HG03108 (cell line): Measurements from ENCODE around the gene PPDPF.

Experiments
- ATAC-seq: cut with Tn5 transposase; IDR thresholded peaks from one replicate; pipeline ENCODE4 v1.9.1; 2021; ENCODE audit warnings: moderate library complexity; ENCODE audit not compliant: unreplicated experiment

PPDPF gene

DNA sequence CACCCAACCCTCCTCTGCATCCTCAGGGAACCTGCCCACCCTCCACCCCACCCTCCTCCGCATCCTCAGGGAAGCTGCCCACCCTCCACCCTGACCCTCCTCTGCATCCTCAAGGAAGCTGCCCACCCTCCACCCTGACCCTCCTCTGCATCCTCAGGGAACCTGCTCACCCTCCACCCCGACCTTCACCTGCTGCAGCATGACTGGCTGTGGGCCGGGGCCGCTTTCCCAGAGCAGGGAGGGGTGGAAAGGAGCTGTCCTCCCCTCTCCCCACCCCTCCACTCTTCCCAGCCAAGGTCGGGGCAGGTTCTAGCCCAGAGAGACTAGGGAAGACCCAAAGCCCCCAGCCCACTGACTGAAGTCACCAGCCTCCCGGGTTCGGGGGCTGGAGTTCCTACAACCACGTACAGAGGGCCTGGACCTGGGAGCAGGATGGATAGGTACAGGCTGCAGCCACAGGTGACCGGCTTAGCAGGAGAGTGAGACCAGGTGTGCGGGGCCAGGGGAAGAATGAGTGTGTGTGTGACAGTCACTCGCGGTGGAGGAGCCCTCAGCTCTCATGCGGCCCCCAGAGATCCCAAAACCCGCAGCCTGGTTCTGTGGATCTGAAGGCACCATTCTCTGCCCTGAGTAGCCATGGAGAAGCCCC, 33.3 kb upstream of the PPDPF start:
- ATAC-seq: no peak

DNA sequence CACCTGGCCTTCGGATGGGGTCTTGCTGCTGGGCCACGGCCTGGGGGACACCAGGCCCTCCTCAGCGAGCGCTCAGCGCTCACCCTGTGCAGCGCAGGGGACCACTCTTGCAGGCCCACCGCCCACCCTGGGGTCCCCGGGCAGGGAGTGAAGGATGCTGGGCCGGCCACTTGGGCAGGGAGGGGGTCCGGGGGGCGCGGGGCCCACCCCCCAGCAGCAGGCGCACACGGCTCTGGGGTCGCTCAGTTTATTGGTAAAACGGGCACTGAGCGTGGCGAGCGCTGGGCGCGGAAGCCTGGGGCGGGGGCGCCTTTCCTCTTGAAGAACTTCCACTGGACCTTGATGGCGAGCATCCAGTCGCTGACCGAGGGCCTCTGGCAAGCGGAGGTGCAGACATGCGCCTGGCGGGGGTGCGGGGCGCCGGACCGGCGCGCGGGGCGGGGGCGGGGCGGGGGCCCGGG, 32.8 kb upstream of the PPDPF start:
- ATAC-seq: no peak

DNA sequence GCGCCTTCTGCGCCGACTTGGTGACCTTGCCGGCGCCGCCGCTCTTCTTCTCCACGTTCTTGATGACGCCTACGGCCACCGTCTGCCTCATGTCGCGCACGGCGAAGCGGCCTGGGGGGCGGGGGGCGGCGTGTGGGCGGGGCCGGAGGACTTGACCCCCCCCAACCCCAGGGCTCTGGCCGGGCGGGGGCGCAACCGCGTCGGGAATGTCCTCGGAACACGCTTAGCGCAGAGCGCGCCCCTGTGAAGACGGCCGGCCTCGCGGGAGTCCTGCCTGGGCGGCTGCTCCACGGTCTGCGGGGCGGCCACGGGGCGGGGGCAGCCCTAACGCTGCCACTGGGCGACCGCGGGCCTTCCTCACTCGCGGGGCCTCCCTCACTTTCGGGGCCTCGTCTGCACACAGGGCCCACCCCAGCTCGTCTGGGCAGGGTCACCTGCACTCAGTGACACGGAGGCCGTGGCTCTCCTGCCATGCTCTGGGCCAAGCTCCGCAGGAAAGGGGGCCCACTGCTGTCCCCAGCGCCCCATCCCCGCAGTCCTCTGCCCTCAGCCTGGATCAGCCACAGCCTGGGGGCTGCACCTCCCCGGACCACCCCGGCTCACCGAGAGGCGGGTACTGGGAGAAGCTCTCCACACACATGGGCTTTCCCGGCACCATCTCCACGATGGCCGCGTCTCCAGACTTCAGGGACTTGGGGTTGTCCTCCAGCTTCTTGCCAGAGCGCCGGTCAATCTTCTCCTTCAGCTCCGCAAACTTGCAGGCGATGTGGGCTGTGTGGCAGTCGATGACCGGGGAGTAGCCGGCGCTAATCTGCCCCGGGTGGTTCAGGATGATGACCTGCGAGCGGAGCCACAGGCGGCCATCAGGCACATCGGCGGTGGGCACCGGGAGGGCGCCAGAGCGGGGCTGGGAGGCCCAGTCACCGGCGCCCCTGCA, 32.0 kb upstream of the PPDPF start:
- no peak for ATAC-seq

DNA sequence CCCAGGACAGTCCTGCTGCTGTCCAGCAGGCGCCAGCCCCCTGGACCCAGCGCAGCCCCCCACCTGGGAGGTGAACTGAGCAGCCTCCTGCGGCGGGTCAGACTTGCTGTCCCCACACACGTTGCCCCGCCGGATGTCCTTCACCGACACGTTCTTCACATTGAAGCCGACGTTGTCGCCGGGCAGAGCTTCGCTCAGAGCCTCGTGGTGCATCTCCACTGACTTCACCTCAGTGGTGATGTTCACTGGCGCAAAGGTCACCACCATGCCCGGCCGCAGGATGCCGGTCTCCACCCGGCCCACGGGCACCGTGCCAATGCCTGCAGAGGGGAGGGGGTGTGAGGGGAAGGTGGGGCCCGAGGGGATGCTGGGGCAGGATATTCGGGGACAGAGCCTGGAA, 30.1 kb upstream of the PPDPF start:
- ATAC-seq: no peak

DNA sequence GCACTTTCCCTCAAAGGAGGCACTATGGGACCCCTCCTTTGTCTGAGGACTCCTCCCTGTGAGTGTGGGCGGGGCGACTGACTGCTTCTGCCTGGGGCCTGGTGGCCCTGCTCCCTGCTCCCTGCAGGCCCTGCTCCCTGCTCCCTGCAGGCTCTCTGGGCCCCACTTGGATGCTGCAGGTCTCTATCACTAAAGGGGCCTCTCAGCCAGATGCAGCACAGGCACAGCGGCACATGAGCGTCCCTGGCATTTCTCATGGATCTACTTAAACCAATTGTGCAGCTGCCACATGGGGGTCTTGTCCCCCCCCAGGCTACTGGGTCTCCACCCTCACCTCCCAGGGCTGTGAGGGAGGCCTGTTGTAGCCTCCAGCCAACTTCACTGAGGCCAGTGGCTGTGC, 29.5 kb upstream of the PPDPF start:
- no peak for ATAC-seq

DNA sequence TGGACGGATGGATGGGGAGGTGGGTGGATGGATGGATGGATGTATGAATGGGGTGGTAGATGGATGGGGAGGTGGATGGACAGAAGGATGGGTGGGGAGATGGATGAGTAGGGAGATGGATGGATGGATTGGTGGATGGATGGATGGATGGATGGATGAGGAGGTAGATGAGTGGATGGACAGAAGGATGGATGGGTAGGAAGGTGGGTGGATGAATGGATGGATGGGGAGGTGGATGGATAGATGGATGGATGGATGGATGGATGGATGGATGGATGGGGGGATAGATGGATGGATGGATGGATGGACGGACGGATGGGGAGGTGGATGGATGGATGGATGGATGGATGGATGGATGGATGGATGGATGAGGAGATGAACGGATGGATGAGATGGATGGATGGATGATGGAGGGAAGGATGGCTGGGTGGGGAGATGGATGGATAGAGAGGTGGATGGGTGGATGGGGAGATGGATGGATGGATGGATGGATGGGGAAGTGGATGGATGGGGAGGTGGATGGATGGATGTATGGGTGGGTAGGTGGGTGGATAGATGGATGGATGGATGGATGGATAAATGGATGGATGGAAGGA, 28.8 kb upstream of the PPDPF start:
- no peak for ATAC-seq

DNA sequence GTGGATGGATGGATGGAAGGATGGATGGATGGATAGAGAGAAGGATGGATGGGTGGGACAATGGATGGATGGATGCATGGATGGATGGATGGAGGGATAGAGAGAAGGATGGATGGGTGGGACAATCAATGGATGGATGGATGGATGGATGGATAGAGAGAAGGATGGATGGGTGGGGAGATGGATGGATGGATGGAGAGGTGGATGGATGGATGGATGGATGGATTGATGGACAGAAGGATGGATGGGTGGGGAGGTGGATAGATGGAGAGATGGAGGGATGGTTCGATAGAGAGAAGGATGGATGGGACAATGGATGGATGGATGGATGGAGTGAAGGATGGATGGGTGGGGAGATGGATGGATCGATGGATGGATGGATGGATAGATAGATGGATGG, 28.0 kb upstream of the PPDPF start:
- no peak for ATAC-seq

DNA sequence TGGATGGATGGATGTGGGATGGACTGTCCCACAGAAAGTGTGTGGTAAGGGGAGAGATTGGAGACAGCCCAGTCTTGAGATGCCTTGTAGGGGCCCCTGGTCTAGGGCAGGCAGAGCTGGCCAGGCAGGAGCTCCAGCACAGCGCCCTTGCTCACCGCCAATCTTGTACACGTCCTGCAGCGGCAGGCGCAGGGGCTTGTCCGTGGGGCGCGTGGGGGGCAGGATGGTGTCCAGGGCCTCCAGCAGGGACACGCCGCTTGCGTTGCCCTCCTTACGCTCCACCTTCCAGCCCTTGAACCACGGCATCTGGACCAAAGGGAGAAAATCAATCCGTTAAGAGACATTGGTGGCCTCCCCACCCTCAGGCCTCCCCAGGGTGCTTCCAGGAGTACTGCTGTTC, 27.6 kb upstream of the PPDPF start:
- ATAC-seq: no peak

DNA sequence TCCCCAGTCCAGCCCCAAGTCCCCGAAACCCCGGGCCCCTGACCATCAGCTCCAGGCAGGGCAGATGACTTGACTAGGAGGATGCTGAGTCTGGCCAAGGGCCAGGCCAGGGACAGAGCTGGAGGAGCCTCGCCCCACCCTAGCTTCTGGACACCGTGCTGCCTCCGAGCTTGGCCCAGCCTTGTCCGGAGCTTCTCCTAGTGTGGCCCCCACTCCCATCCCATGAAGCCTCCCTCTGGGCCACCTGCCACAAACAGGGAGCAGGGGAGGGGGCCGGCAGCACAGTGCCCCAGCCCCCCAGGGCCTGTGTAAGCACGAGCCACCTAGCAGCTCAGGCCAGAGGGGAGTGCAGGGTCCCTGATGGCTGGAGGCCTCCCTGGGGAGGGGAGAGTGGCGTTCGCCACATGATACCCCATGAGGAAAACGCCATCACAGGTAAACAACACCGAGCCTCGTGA, 27.0 kb upstream of the PPDPF start:
- no peak for ATAC-seq

DNA sequence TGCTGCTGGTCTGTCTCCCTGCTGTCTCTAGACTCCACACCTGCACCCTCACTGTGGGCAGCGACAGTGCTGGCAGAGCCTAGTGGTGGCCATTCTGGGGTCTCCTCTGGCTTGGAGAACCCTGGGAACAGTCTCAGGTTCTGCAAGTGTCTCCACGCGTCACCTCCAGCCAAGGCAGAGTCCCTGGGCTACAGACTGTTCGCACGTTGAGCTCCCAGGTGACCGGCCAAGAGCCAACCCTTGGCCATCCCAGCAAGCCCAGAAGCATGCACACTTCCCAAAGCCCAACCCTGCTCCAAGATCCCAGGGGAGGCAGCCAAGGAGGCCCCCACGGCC, 26.5 kb upstream of the PPDPF start:
- no peak for ATAC-seq

DNA sequence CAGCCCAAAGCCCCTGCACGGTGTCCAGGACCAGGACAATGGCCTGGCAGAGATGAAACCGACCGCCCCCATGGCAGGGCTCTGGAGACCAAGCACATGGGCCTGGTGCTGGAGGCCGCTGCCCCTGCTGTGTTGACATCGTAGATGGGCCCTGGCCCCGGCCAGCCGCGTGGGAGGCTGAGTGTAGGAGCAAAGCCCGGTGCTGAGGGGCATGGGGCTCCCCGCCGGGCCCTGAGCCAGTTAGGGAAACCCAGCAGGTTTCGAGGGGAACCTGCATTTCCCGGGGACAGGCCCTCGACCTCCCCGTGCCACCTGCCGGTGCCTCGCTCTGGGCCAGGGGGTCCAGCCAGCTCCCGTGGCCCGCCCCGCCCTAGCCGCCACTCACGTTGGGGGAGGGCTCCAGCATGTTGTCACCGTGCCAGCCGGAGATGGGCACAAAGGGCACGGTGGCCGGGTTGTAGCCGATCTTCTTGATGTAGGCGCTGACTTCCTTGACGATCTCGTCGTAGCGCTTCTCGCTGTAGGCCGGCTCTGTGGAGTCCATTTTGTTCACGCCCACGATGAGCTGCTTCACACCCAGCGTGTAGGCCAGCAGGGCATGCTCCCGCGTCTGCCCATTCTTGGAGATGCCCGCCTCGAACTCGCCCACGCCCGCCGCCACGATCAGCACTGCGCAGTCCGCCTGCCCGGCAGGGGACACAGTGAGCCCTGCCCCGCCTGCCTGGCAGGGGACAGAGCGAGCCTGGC, 26.0 kb upstream of the PPDPF start:
- no peak for ATAC-seq

DNA sequence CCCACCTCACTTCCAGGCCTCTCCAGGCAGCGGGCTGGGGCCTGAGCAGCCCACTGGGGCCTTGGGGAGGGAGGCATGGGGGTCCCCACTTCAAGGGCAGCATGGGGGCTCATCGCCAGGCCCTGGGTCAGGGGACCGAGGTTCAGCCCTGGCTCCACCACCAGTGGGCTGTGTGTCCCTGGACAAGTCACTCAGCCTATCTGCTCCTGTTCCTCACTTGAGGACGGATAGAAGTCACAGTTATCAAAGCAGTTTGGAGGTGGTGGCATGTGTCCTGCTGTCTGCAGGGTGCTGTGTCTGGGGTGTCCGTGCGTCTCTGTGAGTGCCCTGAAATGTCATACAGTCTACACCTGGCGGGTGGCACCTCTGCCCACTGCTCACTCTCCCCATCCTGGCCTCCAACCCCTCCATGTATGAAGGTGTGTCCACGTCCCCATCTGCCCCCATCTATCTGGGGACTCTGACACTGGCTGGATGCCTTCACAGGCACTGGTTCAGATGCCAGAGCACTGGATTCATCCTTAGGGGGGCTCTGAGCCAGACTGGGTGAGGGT, 25.3 kb upstream of the PPDPF start:
- no peak for ATAC-seq

DNA sequence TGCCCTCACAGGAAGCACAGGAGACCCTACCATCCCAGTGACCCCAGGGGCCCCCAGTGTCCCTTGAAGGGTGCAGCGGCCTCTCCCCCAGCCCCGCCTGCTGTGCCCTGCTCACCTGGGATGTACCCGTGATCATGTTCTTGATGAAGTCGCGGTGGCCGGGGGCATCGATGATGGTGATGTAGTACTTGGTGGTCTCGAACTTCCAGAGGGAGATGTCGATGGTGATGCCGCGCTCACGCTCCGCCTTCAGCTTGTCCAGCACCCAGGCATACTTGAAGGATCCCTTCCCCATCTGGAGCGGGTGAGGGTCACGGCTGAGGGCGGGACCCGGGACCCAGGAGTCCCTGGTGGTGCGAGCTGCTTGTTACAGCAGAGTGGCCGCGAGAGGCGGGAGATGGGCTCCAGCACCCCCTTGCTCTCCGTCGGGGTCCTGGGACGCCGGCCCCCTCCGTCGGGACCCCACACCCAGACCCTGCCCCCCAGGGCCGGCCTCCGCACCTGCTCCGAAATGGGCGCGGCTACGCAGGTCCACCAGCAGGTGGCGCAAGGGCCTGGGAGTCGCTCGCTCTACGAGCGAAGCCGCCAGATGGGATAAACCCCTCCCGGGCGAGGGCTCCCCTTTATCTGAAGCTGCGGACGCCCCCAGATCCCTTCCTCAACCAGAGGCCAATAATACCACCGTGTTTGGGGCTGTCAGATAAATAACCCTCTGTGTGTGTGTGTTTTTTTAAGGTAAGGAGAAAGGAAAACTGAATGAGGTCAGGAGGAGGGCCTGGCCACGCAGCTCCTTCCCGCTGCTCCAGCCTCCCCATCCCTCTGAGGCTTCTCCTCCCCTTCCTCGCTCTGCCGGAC, 24.6 kb upstream of the PPDPF start:
- ATAC-seq: no peak

DNA sequence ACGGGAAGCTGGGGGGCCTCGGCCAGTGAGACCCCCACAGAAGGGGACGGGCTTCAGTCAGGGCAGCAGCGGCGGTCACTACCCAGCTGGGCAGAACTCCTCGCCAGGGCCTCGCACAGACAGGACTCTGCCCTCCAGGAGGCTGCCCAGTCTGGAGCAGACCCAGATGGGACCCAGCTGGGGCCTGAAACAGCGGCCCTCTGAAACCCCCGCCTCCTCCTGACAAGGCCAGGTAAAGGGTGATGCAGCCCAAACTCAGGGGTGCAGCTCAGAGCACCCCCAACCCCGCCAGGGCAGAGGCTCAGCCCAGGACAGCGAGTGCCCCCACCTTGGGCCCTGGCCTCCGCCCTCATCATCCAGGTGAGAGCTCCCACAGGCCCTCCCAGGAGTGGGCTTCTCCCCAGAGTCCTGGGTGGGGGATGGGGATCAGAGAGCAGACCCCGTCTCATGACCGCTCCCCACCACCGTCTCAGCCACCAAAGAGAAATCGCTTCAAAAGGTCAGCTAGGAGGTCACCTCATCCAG, 23.9 kb upstream of the PPDPF start:
- ATAC-seq: no peak

DNA sequence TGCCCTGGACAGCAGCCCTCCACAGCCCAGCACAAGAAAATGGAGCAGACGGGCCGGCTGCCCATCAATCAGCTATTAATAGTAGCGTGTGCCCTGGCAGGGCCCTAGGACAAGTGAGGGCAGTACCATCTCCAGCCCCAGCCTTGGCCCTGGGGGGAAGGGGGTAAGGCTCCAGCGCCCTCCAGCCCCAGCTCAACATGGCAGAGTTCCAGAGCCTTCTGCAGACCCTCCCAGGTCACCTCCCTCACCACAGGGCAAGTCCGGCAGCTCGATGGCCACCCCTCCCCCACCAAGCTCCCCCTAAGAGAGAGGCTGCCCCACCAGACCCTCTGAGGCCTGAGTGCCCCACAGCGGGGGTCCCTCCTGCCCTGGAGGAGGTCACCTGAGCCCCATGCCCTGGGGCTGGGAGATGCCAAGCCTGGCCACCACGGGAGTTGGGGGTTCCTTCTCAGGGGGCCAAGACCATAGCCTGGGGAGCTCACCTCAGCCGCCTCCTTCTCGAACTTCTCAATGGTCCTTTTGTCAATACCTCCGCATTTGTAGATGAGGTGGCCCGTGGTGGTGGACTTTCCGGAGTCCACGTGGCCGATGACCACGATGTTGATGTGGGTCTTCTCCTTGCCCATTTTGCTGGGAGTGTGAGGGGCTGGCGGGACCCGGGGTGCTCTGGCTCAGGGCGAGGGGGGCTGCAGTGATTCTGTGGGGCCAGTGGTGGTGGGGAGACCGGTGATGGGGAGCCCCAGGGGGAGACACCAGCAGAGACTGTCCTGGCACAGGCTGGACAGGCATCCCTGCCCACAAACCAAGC, 23.2 kb upstream of the PPDPF start:
- ATAC-seq: no peak

DNA sequence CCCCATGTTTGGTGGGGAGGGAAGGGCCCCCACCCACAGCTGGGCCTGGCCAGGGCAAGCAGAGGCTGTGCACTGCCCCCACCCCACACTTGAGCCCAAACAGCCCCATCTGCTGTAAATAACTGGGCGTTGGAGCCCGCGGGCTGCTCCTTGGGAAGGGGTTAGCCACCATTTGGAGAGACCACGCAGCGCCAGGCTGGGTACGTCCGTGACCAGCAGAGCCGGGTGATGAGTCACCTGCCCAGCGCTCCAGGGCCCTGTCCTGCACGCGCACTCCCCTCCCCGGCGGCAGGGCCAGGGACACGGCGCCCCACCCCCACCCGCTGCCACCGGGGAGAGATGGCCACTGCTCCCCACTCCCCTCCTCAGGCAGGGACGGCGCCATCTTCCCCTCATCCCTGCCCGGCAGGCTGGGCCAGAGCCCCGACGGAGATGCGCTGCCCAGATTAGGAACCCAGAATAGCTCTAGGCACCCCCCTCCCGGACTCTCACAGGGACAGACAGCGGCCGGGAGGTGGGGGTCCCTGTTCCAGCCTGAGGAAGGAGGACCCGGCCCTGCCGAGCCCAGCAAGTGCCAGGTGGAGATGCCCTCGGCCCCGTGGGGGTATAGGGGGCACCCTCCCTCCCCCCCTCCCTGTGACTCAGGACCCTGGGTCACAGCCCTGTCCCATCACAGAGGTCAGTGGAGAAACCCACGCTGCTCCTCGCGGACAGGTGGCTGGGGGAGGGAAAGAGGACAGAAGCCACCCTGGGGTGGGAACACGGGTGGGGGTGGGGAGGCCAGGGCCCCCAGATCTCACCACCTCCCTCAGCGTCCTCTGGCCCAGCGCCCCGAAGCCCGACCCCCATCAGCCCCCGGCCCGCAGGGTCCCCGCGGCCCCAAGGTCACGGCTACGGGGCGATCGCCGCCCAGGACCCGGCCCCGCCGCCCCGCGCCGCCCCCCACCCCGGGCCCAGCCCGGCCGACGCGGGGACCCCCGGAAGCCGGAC, 22.3 kb upstream of the PPDPF start:
- no peak for ATAC-seq

DNA sequence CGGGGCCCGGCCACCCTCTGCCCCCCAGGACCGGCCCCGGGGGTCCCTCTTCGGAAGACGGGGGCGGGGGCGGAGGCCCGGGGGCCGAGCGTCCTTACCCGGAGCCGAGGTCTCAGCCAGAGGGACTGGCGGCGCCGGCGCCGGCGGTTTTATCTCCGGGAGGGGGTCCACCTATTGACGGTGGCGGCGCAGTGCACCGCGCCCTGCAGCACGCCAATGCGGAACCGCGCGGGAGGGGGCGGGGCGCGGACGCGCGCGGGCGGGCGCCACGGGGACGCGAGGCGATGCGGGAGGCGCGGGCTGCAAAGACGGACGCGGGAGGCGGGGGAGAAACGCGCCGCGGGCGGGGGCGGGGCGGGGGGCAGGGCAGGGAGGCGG, 21.6 kb upstream of the PPDPF start, which contains the start of gene EEF1A2:
Gene EEF1A2 (minus strand): TSS at position 124 of the 378 bp plus-strand sequence. CDS start 1,320 bp downstream, outside the sequence.
- no peak for ATAC-seq
